A204.1 (cell line): Measurements from ENCODE around the gene ZNF22.

Experiments used
- FAIRE-seq: peaks from 2 replicates; lab custom pipeline; 2012; peaks lifted over from hg19 to GRCh38; lab: Jason Lieb, UNC

The ZNF22 gene

DNA sequence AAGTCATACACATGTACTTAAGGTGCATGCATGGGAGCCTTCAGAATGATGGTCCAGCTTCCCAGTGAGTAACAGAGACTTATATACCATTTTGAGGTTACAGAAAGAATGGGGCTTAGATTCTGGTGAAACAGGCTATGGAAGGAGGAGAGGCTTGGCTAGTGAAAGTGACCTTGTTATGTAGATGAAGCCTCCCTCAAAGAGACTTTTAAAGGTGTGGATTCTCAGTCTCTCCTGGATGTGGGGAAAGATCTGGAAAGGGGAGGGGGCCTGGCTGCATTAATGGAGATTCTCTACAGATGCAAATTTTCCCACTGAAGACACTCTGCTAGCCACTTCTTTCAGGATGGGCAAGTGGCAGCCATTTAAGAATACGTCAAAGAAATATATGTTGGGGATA is 35.6 kb upstream of the ZNF22 start:
- FAIRE-seq = no peak

DNA sequence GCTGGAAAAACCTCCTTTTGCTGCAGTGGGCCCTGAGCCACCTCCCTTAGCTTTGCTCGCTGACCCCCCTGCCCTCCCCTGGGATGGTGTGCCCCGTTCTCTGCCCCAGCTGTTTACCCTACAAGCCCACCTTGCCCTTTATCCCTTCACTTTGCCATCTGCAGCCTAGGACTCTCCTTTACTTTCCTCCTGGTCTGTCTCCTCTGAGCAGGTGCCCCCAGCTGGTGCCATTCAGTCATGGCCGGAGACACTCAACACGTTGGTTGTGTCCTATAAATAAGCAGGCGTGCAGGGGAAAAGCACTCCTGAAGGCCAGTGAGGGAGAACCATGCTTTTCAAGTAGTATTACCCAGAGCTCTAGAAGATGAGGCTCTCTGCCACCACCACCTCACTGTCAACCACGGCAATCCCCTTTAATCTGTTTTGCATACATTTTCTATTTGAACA is 35.0 kb upstream of the ZNF22 start:
- FAIRE-seq = no peak

DNA sequence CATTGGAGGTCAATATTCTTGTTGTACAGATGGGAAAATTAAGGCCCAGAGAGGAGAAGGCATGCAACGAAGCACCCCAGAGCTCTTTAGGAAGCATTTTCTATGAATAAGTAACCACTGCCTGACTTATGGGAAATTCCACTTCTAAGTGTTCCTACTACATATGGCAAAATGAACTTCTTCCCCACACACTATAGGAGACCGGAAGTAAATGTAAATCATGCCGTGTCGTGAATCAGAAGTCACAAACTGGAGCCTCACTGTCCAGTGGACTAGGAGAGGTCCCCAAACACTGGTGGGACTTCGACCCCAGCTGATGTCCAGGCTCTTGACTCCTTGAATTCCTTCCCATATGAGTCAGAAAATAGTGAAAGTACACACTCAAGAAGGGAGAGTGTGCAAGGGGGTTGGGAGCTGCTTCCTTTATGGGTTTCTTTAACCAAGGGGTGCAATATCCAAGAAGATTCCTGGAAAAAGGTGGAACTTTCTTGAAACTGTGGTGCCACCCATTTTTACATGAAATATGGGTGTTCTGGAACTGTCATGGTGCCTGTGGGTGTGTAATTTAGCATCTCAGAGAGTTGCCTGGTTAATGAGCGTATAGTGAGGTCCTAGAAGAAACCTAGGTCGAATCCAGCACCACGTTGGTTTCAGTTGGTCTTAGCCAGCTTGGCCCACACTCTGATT is 34.5 kb upstream of the ZNF22 start:
- no peak for FAIRE-seq

DNA sequence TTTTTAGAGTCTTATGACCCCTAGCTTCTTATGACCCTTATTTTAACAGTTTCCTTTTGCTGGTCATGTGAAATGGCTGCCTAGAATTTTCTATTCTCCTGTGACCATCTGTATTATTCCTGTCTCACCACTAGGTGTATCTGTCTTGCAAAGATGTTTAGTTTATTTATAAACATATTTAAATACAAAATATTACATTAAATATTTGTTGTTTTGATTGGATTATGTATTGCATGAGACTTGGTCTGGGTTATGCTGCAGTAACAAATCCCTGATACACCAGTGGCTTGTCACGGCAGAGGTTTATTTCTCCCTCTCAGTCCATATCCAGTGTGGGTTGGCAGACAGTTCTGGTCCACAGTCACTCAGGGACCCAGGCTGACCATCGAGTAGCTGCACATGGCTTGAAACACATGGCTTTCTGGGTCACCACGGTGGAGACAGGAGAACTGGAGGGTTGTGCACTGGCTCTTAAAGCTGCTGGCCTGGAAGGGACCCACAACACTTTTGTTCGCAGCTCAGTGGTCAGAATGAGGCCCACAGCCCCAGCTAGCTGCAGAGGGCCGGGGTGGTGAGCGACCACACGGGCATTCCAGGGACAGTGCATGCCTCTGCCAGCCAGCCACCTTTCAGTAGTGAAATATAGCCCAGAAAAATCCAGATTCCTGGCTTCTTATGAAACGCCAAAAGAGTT is 33.8 kb upstream of the ZNF22 start:
- FAIRE-seq = peak; percentile 16

- FAIRE-seq = no peak
Observed at GRCh38 chr10:44967616-44968015, 33.1 kb upstream of the ZNF22 start.

DNA sequence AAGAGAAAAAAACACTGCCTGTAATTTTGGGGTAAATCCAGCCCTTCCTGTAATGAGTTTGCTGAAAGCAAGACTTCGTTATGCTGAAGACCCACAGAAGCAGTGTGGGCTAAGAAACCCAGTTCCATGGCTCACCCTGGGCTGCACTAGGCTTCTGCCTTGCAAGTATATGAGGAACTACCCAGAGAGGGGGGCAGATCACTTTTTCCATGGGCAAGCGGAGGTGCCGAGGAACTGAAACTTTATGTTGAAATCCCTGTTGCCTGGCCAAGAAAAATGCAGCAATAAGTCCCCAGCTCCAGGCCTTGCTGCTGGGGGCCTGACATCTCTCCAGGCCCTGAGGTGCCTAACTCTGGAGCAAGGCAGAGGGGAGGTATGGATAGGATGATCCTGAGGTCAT is 32.6 kb upstream of the ZNF22 start:
- no peak for FAIRE-seq

- FAIRE-seq = no peak
Observed at GRCh38 chr10:44968500-44969400, 32.0 kb upstream of the ZNF22 start.

- FAIRE-seq = no peak
Observed at GRCh38 chr10:44969854-44970253, 30.9 kb upstream of the ZNF22 start.

GRCh38 chr10:44970812-44971395 is 29.8 kb upstream of the ZNF22 start:
- no peak for FAIRE-seq

- no peak for FAIRE-seq
Observed at GRCh38 chr10:44971434-44971833, 29.3 kb upstream of the ZNF22 start.

DNA sequence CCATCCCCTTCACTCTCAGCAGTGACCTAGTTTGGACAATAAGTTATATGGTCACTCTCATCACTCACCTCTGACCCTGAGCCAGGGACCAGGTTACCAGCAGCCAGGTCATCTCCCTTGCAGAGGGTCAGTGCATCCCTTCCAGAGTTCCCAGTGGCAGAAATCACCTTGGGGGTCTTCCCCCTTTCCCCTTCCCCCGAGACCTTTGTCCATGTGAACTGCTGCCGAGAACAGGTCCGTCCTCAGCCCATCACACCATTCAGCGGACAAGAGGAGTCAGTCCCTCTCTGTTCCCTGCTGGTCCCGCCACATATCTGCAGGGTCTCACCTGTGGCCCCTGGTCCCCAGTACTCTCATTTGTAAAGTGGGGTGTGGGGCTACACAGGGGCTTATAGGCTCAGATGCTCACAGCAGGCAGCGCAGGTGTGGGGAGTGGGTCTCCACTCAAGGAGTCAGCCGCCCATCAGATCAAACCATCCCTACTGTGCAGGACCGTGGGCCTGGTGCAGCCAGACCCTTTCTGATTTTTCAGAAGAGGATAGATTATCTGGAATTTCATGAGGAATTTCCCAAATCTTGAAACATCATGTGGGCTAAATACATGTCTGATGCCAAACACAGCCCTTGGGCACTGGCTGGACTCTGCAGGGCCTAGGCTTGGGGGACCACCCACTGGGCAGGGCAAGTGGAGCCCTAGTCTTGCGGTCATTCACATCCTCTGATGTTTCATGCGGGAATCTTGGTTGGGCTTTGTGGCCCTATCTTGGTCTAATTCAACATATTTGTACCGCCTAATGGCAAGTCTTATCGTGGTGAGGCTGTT is 28.6 kb upstream of the ZNF22 start:
- FAIRE-seq = no peak

DNA sequence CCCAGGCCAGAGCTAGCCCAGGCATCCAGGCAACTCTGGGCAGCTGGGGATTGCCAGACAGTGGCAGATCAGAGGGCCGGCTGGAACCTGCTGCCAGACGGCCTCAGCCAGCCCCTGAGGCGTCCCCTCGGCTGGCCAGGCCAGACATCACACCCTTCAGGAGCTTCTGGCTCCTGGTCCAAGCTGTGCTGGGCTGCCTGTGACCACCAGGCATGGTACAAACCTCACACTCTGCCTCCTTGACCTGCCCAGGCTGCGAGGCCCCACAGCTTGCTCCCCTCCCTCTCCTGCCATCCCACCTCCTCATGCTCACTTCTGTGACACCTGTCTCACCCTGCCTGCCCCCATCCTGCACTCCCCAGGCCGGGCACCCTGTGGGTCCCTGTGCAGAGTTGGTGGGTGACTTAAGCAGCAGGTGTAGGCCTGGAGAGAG is 27.8 kb upstream of the ZNF22 start:
- FAIRE-seq = no peak

GRCh38 chr10:44973323-44974081 is 27.2 kb upstream of the ZNF22 start:
- no peak for FAIRE-seq

DNA sequence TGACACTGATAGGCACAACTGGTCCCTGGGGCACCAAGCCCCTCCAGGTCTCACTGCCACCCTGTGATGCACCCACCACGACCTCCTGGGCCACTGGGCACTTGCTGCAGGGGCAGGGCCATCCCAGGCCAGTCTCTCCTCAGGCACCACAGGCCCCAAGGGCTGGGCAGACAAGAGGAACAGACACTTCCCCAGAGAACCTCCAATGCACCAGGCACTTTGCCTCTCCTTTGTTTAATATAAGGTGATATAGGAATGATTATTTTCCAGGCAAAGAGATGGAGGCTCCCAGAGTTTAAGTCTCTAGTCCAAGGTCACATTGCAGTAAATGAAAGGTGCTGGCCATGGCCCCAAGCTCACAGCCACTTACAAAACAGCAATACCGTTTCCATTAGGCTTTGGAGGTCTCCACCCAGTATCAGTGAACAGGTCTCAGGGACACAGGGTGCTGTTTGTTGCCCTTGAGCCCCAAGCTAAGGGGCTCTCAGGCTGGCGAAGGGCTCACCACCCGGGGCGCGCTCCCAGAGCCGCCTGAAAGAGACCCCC is 26.6 kb upstream of the ZNF22 start:
- no peak for FAIRE-seq

- FAIRE-seq = no peak
Observed at GRCh38 chr10:44974628-44975430, 25.9 kb upstream of the ZNF22 start.

DNA sequence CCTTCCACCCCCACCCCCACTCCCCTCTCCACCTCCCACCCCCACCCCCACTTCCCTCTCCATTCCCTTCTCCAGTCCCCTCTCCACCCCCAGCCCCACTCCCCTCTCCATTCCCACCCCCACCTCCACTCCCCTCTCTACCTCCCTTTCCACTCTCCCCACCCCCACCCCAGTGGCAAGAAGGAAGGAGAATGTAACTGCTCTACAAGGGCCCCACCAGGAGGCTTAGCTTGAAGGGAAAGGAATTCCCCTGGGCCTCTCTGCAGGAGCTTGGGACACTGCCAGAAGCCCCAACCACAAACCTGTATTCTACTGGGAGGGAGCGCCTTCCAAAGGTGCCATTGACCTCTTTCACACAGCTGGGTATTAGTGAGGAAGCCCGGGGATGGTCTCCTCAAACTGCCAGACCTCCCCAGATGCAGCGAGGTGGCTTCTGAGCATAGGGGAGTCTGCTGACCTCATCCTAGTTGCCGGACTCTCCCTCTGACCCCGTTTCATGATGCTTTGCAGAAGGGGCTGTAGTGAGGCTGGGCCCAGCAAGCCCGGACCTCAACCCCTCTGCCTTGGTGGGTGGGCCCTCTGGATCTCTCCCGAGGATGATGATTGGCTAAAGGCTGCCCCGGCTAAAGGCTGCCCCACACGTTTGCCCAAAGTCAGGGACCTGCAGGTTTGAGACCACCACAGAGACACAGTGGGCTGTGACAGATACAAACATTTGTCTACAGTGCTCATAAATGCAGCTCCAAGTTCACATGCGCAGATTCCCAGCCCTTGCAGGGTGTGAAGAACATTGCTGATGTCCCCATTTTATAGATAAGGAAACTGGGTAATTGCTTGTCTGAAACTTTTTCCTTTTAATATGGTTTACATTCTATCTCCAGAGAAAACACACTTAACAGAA is 25.0 kb upstream of the ZNF22 start:
- FAIRE-seq = no peak

GRCh38 chr10:44976352-44977198 is 24.1 kb upstream of the ZNF22 start:
- FAIRE-seq = no peak
